ENCODE results near the gene ATP2B1.

DNA sequence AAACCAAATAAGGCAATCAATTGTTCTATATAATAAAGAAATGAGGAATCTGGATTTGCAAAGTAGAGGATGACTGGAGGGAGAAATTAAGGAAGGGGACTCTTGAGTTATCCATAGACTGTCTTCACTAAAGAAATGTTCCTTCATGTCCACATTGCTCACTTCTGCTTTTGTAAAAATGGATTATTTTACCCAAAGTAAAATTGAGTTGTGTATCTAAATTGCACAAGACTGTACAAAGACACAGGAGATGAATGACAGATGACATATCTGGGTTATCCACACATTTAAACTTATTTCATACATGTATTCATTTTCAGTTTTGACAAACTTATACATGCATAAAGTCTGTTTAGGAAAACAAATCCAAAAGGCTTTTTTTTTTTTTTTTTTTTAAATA lies 11.3 kb downstream of the ATP2B1 start:
- TF ChIP-seq, protein P1, sequence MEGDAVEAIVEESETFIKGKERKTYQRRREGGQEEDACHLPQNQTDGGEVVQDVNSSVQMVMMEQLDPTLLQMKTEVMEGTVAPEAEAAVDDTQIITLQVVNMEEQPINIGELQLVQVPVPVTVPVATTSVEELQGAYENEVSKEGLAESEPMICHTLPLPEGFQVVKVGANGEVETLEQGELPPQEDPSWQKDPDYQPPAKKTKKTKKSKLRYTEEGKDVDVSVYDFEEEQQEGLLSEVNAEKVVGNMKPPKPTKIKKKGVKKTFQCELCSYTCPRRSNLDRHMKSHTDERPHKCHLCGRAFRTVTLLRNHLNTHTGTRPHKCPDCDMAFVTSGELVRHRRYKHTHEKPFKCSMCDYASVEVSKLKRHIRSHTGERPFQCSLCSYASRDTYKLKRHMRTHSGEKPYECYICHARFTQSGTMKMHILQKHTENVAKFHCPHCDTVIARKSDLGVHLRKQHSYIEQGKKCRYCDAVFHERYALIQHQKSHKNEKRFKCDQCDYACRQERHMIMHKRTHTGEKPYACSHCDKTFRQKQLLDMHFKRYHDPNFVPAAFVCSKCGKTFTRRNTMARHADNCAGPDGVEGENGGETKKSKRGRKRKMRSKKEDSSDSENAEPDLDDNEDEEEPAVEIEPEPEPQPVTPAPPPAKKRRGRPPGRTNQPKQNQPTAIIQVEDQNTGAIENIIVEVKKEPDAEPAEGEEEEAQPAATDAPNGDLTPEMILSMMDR (IDR thresholded peaks at IDR 0.05), result no peak
- no peak for TF ChIP-seq POLR2A (IDR thresholded peaks at IDR 0.05)
